HG03064 (cell line): Measurements from ENCODE around the gene MRTFB.

Experiments used
- ATAC-seq: cut with Tn5 transposase; IDR thresholded peaks from one replicate; pipeline ENCODE4 v1.9.1; 2021; ENCODE audit warnings: low read depth; ENCODE audit not compliant: unreplicated experiment

MRTFB gene

DNA sequence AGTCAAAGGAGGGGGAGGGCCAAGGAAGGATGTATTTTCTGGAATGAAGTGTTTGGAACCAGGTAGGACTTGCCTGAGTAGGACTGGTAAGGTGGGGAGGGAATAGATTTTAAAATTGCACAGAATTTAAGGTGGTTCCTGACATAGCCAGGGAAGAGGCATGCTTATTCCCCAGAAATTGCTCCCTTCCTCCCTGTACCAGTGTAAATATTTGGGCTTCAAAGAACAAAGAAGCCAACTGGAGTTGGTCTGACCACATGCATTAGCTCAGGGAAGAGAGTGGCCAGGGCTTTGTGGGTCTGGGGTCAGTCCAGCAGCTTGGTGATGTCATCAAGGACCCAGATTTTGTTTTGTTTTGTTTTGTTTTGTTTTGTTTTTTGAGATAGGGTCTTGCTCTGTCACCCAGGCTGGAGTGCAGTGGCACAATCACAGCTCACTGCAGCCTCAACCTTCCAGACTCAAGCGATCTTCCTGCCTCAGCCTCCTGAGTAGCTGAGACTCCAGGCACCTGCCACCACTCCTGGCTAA is 9.3 kb upstream of the MRTFB start:
- ATAC-seq = no peak

DNA sequence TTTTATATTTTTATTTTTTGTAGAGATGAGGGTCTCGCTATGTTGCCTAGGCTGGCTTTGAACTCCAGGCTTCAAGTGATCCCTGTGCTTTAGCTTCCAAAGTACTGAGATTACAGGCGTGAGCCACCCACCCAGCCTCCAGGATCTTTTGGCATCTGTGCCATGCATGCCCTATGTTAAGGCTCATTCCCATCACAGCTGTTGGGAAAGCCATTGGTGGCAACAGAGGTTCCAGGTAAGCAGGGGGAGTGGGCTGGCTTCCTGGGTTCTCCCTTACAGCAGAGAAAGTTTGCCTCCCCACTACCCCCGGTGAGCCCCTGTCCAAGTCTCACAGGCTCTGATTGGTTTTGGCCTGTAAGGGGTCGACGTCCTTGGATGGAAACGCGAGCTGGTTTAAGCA is 8.9 kb upstream of the MRTFB start:
- ATAC-seq = no peak

DNA sequence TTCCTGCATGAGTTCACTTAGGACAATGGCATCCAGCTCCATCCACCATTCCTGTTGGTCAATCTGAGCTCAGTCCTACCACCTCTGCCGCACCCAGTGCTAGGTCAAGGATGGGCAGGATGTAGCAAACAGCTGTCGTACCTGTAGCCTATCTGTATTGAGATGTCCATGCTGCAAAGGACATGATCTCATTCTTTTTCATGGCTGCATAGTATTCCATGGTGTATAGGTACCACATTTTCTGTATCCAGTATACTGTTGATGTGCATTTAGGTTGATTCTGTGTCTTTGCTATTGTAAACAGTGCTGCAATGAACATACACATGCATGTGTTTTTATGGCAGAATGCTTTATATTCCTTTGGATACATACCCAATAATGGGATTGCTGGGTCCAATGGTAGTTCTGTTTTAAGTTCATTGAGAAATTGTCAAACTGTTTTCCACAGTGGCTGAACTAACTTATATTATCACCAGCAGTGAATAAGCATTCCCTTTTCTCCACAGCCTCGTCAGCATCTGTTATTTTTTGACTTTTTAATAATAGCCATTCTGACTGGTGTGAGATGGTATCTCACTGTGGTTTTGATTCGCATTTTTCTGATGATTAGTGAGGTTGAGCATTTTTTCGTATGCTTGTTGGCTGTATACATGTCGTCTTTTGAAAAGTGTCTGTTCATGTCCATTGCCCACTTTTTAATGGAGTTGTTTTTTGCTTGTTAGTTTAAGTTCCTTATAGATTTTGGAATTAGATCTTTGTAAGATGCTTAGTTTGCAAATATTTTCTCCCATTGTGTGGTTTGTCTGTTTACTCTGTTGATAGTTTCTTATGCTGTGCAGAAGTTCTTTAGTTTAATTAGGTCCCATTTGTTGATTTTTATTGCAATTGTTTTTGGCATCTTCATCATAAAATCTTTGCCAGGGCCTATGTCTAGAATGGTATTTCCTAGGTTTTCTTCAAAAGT is 7.2 kb upstream of the MRTFB start:
- no peak for ATAC-seq

DNA sequence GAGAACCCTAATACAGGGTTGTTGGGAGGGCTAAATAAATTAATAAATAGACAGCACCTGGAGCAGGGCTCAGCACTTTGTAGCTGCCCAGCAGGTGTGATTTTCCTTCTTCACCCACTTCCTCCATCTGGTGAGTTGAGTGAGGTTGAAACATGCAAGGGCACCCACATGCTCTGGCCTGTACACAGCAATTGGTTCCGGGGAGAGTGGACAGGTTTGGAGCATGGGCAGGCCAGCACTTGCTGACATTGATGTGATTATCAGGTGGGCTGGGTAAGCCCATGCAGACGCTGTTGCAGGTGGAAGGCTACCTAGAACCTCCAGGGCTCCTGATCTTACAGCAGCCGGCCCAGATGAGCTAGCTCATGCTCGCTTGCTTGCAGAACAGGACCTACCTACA is 1.3 kb upstream of the MRTFB start:
- no peak for ATAC-seq

DNA sequence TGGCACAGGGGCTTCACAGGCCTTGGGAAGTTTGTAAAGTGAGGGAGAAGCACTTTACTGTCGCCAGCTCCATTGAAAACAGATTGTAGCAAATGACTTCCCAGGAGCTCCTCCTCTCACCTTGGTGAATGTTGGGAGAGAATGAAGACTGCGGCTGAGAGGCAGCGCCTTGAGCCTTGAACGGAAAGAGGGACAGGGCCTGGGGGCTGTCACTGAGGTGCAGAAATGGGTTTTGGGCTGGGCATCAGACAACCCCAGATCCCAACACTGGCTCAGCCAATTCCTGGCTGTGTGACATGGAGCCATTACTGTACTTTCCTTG is 603 bp upstream of the MRTFB start:
- no peak for ATAC-seq

DNA sequence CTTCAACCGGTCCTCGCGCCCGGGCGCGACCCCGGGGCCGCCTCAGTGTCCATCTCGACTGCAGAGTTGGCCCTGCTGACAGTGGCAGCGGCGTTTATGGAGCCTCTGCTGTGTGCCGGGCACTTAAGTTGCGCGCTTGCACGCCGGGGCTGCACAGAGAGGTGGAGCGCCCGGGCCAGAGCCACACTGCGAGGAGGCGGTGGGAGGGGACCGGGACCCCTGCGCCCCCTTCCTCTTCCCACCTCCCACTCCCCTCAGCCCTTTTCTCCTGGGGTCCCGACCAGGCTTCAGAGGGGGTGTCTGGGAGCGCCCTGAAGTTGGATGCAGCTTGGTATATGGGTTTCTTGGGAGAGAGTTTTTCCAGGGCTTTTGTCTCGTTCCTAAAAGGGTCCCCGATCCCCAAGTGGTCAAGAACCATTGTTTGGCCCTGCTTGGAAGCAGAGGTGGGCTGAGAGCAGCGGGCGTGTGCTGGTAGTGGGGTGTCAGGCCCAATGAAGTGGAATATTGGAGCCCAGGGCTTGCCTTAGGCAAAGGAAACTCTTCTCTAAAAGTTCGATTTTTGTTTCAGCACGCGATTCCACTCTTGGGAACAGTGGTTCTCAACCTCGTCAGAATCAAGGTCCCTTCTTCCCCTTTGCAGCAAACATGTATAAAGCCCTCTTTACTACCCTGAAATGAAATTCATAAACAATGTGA is 605 bp downstream of the MRTFB start:
- peak; percentile 26 for ATAC-seq

DNA sequence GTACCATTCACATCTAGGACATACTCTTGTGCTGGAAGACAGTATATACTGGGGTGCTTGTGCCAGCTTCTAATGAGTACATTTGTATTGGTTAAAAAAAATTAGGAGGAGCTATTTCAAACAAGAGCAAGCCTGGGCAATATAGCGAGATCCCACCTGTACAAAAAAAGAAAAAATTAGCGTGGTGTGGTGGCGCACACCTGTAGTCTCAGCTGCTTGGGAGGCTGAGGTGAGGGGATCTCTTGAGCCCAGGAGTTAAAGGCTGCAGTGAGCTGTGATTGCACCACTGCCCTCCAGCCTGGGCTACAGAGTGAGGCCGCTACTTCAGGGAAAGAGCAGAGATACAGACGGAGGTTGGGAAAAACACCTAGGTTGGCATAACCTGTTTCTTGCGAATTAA is 1.2 kb downstream of the MRTFB start:
- ATAC-seq = no peak

DNA sequence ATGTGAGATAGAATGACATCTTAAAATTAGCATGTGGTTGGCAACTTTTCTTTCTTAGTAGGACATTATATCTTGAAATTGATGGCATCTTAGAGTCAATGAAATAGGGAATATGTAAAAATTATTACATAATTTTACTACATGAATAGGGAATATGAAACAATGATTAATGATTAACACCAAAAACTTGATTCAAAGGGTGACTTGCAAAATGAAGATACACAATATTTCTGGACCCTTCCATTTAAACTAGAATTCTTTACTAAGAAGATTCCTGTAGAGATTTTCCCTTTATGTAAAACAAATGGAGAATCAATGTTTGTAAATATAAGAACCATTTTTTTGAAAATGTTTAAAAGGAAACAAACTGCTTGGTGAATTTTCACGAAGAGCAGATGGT is 3.4 kb downstream of the MRTFB start:
- no peak for ATAC-seq

DNA sequence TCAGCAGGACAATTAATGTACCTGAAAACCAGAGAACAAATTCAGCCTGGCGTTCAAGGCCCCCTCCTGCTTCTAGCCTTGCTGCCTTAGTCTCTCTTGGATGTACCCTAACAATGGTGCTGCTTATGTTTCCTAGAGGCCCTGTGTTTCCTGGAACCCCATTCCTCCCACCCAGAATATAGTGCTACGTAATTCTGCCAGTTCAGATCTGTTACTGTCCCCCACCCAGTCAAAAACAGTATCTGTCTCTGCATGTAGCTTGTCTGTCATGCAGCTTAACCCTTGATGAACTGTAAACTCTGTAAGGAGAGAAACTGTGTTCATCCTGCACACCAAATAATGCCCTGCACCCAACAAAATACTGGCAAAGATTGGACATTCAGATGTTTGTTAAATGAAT is 6.8 kb downstream of the MRTFB start:
- no peak for ATAC-seq

DNA sequence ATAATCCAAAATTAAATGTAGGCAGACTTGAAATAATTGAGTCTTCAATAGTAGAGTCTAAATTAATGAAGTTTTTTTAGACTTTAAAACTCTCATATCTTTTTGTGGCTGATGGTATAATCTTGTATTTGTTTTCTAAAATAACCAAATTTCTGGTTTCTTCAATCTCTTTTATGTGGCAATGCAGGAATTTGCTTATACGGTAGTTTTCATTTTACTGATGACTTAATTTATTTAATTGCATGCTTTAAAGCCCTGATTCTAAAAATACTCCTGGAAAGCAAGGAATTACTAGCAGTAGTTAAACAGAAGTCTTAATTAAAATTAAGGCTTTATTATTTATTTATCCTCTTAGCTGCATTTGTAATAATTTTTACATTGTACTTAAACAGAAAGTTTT is 15.4 kb downstream of the MRTFB start:
- no peak for ATAC-seq

DNA sequence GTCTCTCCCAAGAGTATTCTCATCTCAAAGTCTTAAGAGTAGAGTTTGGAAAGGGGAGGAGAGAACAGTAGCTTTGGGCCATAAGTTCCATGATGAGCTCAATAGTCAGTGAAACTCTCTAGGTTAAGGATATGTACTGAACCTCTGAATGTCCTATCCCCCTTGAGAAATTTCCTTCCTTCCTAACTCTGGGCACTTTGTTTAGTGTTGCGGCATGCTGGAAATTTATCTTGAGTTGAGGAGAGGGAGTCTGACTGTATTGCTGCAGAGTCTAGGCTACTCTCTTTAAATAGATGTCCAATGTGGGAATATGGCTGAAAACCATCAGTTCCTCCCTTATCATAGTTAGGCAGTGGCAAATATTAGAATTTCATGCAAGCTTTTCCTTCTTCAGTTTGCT is 16.1 kb downstream of the MRTFB start:
- ATAC-seq = no peak

DNA sequence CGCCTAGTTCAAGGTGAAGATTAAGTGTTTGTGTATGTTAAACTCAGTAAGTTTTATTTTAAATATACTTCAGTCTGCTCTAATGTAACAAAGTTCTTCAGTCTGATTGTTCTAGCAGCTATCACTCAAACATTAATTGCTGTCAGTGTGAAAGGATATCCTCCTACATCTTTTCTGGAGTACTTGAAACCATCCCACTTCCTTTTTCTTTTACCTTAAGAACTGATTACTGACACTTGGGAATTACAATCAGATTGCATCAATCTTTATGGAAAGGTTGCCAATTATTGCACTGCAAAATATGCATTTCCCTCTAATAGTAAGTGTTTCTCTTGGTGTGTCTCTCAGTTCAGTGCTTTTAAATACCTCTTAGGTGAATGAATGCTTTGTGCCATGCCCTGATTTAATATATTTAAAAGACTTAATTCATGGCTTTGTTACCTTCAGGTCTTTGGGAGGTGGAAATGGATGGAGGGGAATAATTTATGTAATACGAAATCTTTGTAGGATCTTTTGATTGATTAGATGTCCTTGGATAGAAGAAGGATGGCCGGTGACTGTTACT is 16.6 kb downstream of the MRTFB start:
- ATAC-seq = no peak

DNA sequence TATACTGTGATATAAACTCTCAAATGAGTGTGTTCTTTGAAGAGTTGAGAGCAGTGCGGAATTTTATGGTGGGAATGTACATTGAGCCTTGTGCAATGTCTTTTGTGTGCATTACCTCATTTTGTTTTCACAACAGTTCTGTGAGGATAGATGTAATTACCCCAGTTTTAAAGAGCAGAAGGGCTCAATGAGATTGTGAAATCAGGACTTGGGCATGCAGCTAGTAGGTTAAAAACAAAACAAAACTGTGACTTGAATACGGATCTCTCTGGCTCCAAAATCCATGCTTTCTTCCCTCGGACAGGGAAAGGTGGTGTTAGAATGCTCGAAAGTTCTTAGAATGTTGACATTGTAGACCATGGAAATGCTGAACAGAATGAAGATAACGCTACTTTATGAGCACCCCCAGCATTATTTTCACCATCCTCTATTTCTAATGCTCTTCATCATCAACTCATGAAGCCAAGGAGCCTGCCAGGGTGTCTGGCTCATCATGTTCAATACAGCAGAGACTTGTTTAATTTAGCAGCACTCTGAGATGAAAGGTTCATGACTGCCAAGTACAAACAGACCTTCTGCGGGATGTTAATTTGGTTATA is 17.1 kb downstream of the MRTFB start:
- no peak for ATAC-seq

DNA sequence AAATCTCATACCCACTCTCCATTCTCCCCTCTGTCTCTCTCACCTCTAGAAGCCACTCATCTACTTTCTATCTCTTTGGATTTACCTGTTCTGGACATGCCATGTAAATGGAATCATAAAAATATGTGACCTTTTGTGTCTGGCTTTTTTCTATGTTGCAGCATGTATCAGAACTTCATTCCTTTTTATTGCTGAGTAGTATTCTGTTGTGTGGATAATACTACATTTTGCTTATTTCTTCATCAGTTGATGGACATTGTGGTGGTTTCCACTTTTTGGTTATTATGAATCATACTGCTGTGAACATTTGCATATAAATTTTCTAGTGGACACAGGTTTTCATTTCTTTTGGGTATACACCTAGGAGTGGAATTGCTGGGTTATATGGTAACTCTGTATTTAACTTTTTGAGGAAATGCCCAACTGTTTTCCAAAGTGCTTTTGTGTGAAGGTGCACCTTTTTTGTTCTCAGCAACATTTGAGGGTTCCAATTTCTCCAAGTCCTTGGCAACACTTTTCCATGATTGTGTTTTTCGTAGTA is 18.2 kb downstream of the MRTFB start:
- ATAC-seq = no peak

DNA sequence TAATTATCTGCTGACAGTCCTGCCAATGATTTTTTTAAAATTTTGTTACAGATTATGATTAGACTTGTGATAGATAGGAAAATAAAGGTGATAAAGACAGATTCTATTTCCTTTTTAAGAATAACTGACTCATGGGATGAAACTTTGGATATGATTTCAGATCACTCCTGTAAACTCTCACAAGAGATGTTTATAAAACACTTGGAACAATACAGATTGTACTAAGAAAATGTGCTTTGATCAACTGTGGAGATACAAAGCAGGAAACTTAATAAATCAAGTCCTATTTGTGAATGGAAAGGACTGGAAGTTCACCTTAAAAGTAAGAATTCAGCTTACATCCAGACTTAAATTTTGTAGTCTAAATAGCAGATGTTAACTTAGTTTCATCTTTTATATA is 21.4 kb downstream of the MRTFB start:
- ATAC-seq = no peak

DNA sequence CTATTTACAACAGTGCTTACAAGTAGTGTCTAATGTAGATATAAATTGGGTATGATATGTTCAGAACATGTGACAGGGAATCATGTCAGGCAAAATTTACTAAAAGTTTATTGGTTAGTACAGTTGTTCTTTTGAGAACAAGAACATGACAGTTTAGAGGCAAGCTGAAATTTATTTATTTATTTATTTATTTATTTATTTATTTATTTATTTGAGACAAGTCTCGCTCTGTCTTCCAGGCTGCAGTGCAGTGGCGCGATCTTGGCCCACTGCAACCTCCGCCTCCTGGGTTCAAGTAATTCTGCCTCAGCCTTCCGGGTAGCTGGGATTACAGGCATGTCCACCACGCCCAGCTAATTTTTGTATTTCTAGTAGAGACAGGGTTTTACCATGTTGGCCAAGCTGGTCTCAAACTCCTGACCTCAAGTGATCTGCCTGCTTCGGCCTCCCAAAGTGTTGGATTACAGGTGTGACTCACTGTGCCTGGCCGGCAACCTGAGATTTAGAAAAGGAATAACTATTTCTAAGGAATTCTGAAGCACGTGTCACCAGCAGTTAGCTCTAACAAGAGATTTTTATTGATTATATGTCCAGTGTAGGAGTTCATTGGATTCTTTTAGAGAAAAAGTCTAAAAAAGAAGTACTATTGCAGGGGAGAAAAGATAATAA is 24.9 kb downstream of the MRTFB start:
- ATAC-seq = no peak

DNA sequence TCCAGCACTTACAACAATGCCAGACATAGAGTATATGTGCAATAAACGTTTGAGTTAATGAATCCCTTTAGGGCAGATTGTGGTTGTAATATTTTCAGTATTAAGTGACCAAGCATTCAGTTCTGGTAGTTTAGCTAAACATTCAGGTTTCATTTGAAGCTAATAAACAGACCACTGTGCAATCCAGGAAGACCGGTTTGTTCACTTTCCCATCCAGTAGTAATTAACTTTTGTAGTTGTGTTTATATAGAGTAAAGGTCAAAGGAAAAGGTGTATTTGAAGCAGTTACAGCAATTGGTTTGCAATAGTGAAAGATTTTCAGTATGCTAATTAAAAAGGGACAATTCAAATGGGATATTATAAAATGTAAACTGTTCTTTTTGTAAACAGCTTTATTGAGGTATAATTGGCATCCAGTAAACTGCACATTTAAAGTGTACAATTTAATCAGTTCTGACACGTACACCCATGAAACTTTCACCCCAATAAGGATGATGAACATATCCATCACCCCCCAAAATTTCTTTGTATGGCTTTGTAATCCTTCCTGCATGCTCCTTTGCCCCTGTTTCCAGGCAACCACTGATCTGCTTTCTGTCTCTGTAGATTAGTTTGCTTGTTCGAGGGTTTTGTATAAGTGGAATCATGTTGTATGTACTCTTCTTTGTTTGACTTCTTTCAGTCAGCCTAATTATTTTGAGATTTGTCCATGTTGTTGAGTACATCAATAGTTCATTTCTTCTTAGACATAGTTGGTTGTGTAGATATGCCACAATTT is 26.3 kb downstream of the MRTFB start:
- no peak for ATAC-seq

DNA sequence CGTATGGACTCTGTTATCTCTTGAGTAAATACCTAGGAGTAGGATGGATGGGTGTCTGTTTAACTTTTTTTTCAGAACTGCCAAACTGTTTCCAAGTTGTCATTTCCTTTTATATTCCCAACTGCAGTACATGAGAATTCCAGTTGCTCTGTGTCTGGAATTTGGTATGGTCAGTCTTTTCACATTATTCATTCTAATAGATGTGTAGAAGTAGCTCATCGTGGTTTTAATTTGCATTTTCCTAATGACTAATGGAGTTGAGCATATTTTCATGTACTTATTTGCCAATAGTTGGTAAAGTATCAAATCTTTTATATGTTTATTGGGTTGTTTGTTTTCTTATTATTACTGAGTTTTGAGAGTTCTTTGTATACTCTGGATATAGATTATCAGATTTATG is 27.0 kb downstream of the MRTFB start:
- no peak for ATAC-seq

DNA sequence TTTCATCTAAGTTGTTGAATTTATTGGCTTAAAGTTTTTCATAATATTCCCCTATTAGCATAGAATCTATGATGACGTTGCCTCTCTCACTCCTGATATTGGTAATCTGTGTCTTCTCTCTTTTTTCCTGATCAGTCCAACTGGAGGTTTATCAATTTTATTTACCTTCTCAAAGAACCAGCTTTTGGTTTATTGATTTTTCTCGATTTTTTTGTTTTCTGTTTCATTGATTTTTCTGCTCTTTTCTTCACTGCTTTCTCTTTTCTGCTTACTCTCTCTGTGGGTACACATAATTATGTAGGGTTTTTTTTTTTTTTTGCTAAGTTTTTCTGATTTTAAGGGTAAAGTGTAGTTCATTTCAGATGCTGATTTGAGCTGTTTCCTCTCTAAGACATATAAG is 29.7 kb downstream of the MRTFB start:
- ATAC-seq = no peak

DNA sequence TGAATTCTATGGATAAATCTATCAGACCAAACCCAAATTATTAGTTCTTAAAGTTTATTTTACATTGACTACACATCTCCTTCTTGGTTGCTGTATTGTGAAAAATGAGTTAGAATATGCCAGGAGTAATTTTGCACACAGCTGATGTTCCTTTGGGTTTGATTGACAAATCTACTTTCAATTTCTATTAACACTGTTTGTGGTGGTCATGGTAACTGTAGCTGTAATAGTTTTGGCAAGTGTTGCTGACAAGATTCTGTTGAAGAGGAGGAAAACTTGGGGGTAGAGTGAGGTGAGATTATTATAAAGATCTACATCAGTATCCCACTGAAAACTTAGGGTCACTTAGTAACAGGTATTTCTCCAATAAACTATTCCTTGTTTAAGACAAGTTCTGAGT is 30.3 kb downstream of the MRTFB start:
- ATAC-seq = no peak
